Measurements from ENCODE around the gene CYP2D6. TPM values are rescaled to one million over a fixed set of nuclear protein-coding genes. Genes with fewer than 3 reads are reported as not detected.

CYP2D6 gene
- total RNA-seq, 4 donors from 2014 or later, result 0.62 to 2.0 TPM; not detected in 2

DNA sequence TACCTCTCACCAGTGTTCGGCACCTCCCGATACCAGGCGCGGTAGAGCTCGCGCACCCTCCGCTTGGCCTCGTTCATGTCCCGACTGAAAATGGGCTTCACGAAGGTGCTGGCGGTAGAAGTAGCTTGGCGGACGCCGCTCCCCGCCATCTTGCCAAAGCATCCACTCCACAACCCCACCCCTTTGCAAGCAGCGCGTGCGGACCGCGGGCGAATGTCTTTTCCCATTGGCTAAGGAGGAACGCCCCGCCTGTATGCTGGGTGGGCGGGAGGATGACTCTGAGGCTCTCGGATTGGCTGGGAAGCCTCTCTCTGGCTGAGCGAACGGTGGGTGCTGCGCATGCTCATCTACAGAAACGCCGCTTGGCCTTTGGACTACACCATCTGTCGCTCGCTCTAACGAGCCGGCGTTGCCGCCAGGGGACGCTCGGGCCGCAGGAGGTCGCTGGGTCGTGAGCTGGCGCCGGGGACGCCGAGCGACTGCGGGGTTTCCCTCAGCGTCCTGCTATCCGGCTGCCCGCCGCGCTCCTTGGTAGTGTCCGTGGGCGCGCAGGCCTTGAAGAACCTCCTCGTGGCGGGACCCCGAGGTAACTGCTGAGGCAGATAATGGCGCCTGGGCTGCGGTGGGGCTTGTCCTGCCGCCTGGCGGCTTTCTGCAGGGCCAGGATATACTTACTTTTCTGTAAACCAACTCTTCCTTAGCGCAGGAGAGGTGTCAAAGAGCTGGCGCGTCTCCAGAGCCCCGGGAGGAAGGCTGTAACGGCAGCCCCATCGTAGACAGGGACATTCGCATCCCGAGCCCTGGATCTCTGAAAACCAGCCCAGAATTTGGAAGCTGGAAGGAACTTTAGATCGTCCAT is 39.8 kb downstream of the CYP2D6 start, which contains the start of gene NDUFA6:
Gene NDUFA6 (minus strand): TSS at position 177 of the 859 bp plus-strand sequence. CDS start 28 bp downstream, at position 149.
- Histone ChIP-seq H3K36me3 (no peaks in the 10 kb centered on the region), H3K27me3 (no peaks in the 10 kb centered on the region), H3K4me1 (peaks cover 4 to 5% of the 10 kb centered on the region in 2 donors), H3K4me3 (peak within 1 kb of the TSS; percentile 84 to 92), H3K27ac (peak within 1 kb of the TSS; percentile 91 to 94), H3K9me3 (no peaks in the 10 kb centered on the region)
- TF ChIP-seq, protein P1, sequence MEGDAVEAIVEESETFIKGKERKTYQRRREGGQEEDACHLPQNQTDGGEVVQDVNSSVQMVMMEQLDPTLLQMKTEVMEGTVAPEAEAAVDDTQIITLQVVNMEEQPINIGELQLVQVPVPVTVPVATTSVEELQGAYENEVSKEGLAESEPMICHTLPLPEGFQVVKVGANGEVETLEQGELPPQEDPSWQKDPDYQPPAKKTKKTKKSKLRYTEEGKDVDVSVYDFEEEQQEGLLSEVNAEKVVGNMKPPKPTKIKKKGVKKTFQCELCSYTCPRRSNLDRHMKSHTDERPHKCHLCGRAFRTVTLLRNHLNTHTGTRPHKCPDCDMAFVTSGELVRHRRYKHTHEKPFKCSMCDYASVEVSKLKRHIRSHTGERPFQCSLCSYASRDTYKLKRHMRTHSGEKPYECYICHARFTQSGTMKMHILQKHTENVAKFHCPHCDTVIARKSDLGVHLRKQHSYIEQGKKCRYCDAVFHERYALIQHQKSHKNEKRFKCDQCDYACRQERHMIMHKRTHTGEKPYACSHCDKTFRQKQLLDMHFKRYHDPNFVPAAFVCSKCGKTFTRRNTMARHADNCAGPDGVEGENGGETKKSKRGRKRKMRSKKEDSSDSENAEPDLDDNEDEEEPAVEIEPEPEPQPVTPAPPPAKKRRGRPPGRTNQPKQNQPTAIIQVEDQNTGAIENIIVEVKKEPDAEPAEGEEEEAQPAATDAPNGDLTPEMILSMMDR (IDR thresholded peaks at IDR 0.05), result peak; percentile 93 to 99 (median 97)
- TF ChIP-seq POLR2A (IDR thresholded peaks at IDR 0.05), result peak; percentile 89 to 90
- peak; percentile 98 to 99 for DNase-seq
- intact Hi-C loops (cut with DNase I; ENCODE audit: low total_unique reads), result loop anchor here (5.0 kb wide), 1 partner anchor 341 kb away; the partner anchor contains the start of gene NFAM1

DNA sequence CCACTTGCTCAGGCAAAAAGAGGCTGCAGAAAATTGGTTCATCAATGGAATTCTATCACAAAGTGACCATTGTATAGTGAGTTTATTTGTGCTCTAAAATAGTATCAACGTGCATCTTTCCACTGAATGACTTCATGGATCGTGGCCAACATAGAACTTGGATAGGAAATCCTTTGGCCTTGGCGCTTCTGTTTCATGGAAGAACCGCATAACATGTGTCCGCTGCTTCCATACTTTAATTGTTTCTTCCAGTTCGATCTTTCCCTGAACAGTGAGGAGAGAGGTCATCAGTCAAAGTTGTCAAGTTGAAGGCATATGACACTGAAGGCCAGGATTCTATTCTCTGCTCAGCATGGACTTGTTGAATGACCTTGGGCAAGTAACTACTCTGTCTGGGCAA is 44.6 kb downstream of the CYP2D6 start:
- no peak overlapping the region for H3K4me3 ChIP-seq
- intact Hi-C loops (cut with DNase I; ENCODE audit: low total_unique reads), result no loop called here
- no peak overlapping the region for H3K27ac ChIP-seq
- no peaks in the 10 kb centered on the region for H3K9me3 ChIP-seq
- DNase-seq, result no peak
- H3K27me3 ChIP-seq, result no peaks in the 10 kb centered on the region
- TF ChIP-seq, protein P1 (IDR thresholded peaks at IDR 0.05), result no peak
- no peak for TF ChIP-seq POLR2A (IDR thresholded peaks at IDR 0.05)
- H3K36me3 ChIP-seq, result no peaks in the 10 kb centered on the region
- H3K4me1 ChIP-seq, result no peaks in the 10 kb centered on the region

DNA sequence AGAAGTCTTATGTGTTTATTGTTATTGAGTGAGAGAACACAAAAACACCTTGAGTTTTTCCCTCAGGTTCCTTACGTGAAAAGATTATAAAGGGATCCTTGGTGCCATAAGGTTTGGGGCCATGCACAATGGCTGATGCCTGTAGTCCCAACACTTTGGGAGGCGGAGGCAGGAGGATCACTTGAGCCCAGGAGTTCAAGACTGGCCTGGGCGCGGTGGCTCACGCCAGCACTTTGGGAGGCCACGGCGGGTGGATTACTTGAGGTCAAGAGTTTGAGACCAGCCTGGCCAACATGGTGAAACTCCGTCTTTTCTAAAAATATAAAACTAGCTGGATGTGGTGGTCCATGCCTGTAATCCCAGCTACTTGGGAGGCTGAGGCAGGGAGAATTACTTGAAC is 45.7 kb downstream of the CYP2D6 start:
- no peaks in the 10 kb centered on the region for H3K36me3 ChIP-seq
- TF ChIP-seq POLR2A (IDR thresholded peaks at IDR 0.05), result no peak
- TF ChIP-seq, protein P1 (IDR thresholded peaks at IDR 0.05), result no peak

DNA sequence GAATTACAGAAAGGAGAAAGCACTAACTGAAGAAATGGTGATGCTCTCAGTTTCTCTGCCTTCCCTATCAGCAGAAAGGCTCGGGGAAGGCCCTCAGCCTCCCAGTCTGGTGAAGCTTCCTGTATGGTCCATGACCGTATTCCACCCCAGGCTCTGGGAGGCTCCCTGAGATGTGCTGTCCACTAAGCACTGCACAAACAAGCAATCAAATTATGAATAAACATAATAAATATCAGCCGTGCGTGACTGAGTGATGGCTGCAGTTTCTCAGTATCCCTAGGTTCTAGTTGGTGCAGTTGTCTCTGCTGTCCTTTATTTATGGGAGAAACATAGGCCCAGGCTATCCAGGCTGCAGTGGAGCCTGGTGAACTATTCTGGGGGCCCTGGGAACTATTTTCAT is 47.5 kb downstream of the CYP2D6 start:
- H3K27ac ChIP-seq, result no peak overlapping the region
- intact Hi-C loops (cut with DNase I; ENCODE audit: low total_unique reads), result no loop called here
- DNase-seq, result no peak
- peaks cover 4 to 6% of the 10 kb centered on the region in 2 donors for H3K4me1 ChIP-seq
- no peak overlapping the region for H3K4me3 ChIP-seq
- no peaks in the 10 kb centered on the region for H3K36me3 ChIP-seq
- H3K27me3 ChIP-seq, result no peaks in the 10 kb centered on the region
- no peaks in the 10 kb centered on the region for H3K9me3 ChIP-seq
- TF ChIP-seq, protein P1 (IDR thresholded peaks at IDR 0.05), result no peak
- no peak for TF ChIP-seq POLR2A (IDR thresholded peaks at IDR 0.05)

More for the DNA sequence above, 45.7 kb downstream of the CYP2D6 start:
- DNase-seq, result no peak
- Histone ChIP-seq H3K9me3 (no peaks in the 10 kb centered on the region), H3K27ac (no peak overlapping the region), H3K4me1 (no peaks in the 10 kb centered on the region), H3K27me3 (no peaks in the 10 kb centered on the region), H3K4me3 (no peak overlapping the region)
- intact Hi-C loops (cut with DNase I; ENCODE audit: low total_unique reads), result no loop called here

DNA sequence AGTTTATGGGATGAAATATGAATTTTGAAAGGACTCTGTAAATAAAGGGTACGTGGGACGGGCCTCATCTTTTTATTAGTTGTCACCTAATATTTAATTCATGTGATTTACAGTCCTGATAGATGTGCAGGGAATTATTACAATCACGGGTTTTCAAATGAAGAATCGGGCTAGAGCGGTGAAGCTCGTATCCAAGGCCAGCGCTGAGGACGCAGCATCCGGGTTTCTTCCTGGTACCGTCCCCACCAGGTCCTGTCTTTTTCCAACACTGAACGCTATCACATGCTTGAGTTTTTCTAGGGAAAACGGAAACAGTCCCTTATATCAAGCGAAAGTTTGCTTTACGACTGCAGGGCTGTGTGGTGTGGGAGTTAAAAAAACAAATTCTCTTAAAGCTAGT is 50.3 kb downstream of the CYP2D6 start:
- Histone ChIP-seq H3K4me1 (peaks cover 5 to 11% of the 10 kb centered on the region in 2 donors), H3K27ac (peak overlapping the region; percentile 98 to 99), H3K9me3 (no peaks in the 10 kb centered on the region), H3K27me3 (no peaks in the 10 kb centered on the region), H3K36me3 (no peaks in the 10 kb centered on the region), H3K4me3 (peak overlapping the region; percentile 72)
- intact Hi-C loops (cut with DNase I; ENCODE audit: low total_unique reads), result no loop called here
- DNase-seq, result no peak
- TF ChIP-seq, protein P1 (IDR thresholded peaks at IDR 0.05), result no peak
- no peak for TF ChIP-seq POLR2A (IDR thresholded peaks at IDR 0.05)

Data from uterus (tissue), 4 donors.